HepG2 (cell line): ENCODE data around the gene FAM170B.

Experiments used
- ATF1 ChIP-seq: IDR thresholded peaks from 2 replicates; pipeline ENCODE4 v1.6.1; 2016; ENCODE audit warnings: mild to moderate bottlenecking, control low read depth
- ELF1 ChIP-seq: sonication (generic); formaldehyde crosslinking; IDR thresholded peaks from 2 replicates; pipeline ENCODE4 v1.4.0; 2020; ENCODE audit warnings: missing genetic modification reagents
- ELK4 ChIP-seq: sonication (generic); formaldehyde crosslinking; IDR thresholded peaks from 2 replicates; pipeline ENCODE4 v1.9.0; 2021; ENCODE audit warnings: missing genetic modification reagents, borderline replicate concordance
- ERF ChIP-seq: IDR thresholded peaks from 2 replicates; pipeline ENCODE4 v1.6.1; 2018; ENCODE audit warnings: missing biosample characterization, missing genetic modification reagents
- MTF1 ChIP-seq: sonication (generic); formaldehyde crosslinking; IDR thresholded peaks from 2 replicates; pipeline ENCODE4 v1.5.0; 2020; ENCODE audit warnings: missing genetic modification reagents
- NR2C2 ChIP-seq: sonication (generic); formaldehyde crosslinking; IDR thresholded peaks from 2 replicates; pipeline ENCODE4 v1.4.0; 2020; ENCODE audit warnings: missing genetic modification reagents, mild to moderate bottlenecking, moderate library complexity, borderline replicate concordance
- PBX2 ChIP-seq: IDR thresholded peaks from 2 replicates; pipeline ENCODE4 v1.6.1; 2016; ENCODE audit warnings: control low read depth
- PHF20 ChIP-seq: sonication (generic); formaldehyde crosslinking; IDR thresholded peaks from 2 replicates; pipeline ENCODE4 v1.5.0; 2020; ENCODE audit warnings: mild to moderate bottlenecking, missing genetic modification reagents
- POLR2A ChIP-seq, 2 experiments: IDR thresholded peaks; 2 replicates each; pipeline ENCODE4 v1.6.1; 2011; ENCODE audit warnings: low read depth in 2 of 2, low read length in 2 of 2, mild to moderate bottlenecking in 1 of 2, moderate library complexity in 1 of 2; ENCODE audit not compliant: insufficient read depth in 1 of 2
- REST ChIP-seq, 2 experiments: IDR thresholded peaks; 2 replicates each; pipeline ENCODE4 v1.6.1; 2011 to 2012; ENCODE audit warnings: low read length in 2 of 2, borderline replicate concordance in 1 of 2, low read depth in 1 of 2, mild to moderate bottlenecking in 1 of 2, moderate library complexity in 1 of 2
- SMAD1 ChIP-seq: sonication (generic); formaldehyde crosslinking; IDR thresholded peaks from 2 replicates; pipeline ENCODE4 v1.4.0; 2020; ENCODE audit warnings: missing genetic modification reagents, low read depth, mild to moderate bottlenecking, borderline replicate concordance
- SRF ChIP-seq: IDR thresholded peaks from 2 replicates; pipeline ENCODE4 v1.6.1; 2011; ENCODE audit warnings: mild to moderate bottlenecking, low read depth, low read length, moderate library complexity
- TOE1 ChIP-seq: sonication (generic); formaldehyde crosslinking; IDR thresholded peaks from 2 replicates; pipeline ENCODE4 v1.4.0; 2020; ENCODE audit warnings: mild to moderate bottlenecking, missing genetic modification reagents
- ZSCAN29 ChIP-seq: sonication (generic); formaldehyde crosslinking; conservative IDR thresholded peaks from 2 replicates; pipeline ENCODE4 v1.4.0; 2020; ENCODE audit warnings: mild to moderate bottlenecking, missing genetic modification reagents

DNA sequence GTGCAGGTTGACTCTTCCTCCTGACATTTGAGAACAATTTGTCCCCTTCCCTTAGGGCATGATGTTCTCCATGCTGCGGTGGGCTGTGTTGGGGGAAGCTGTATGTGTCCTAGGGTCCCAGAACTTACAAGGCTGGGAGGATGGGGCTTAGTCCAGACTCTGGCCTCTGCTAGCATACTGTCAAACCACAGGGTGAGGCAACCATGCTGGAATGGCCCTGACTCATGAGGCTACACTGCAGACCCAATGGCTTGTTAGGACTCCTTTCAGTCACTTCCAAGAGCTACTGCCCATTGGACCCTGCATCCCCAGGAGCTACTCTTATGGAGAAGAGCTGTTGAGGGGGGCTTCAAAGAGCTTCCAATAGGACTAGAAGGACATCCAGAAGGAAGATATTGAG is 20.1 kb upstream of the FAM170B start:
- TF ChIP-seq ERF (CRISPR knock-in tag) (no peak), ELF1 (CRISPR knock-in tag) (no peak), TOE1 (CRISPR knock-in tag) (no peak), POLR2A (IDR thresholded peaks at IDR 0.05; ENCODE audit: insufficient read depth in 1 of 2, low read depth in 2 of 2, low read length in 2 of 2) (no peak), PHF20 (no peak), ZSCAN29 (CRISPR knock-in tag) (no peak), SRF (no peak), SMAD1 (CRISPR knock-in tag) (no peak), REST (IDR thresholded peaks at IDR 0.05; ENCODE audit: borderline replicate concordance in 1 of 2, low read depth in 1 of 2, low read length in 2 of 2) (no peak), MTF1 (CRISPR knock-in tag) (no peak), PBX2 (CRISPR knock-in tag) (no peak), ELK4 (CRISPR knock-in tag) (no peak), NR2C2 (CRISPR knock-in tag) (no peak), ATF1 (no peak)
